Right atrium auricular region (tissue), 2 donors: Measurements from ENCODE around the gene TRAF3IP3. TPM values are rescaled to one million over a fixed set of nuclear protein-coding genes. Genes with fewer than 3 reads are reported as not detected.
"Not testable (repeated sequence)": the region's sequence is repeated elsewhere in the genome, so short reads cannot be mapped to it uniquely, and the experiment has no call there.

Source experiments
- DNase-seq: peaks from one replicate; pipeline ENCODE4 v3.0.0-alpha.2; 2019; ENCODE audit warnings: low spot score
- H3K27ac ChIP-seq, 2 donors: fragments of 200-600 bp; sonication (generic); 1 replicate in 1 of 2; 2 replicates in 1 of 2; pipeline ENCODE4 v1.5.1; 2016 to 2019
- H3K27me3 ChIP-seq, 2 donors: fragments of 200-600 bp; sonication (generic); one replicate each; pipeline versions ENCODE4 v1.5.1 to v1.6.0; 2017 to 2019
- H3K36me3 ChIP-seq: fragments of 200-600 bp; sonication (generic); one replicate; pipeline ENCODE4 v1.5.1; 2016
- H3K4me1 ChIP-seq, 2 donors: fragments of 200-600 bp; sonication (generic); one replicate each; pipeline versions ENCODE4 v1.5.1 to v1.6.0; 2017 to 2019
- H3K4me3 ChIP-seq, 2 donors: fragments of 200-600 bp; sonication (generic); 1 replicate in 1 of 2; 2 replicates in 1 of 2; pipeline ENCODE4 v1.5.1; 2017 to 2019; ENCODE audit warnings: mild to moderate bottlenecking in 1 of 2, moderate library complexity in 1 of 2
- H3K9me3 ChIP-seq, 2 donors: fragments of 200-600 bp; sonication (generic); one replicate each; pipeline ENCODE4 v1.5.1; 2019
- CTCF ChIP-seq, 2 donors: fragments of 200-600 bp; sonication (generic); IDR thresholded peaks; one replicate each; pipeline ENCODE4 v1.5.1; 2019; ENCODE audit warnings: antibody characterized with exemption in 2 of 2
- total RNA-seq, 2 donors: library from RNA; depleted of rRNA; stranded (reverse); fragments of >200 nt; gene quantifications; one replicate each; pipeline ENCODE4 v1.1.0, GENCODE V29; 2016

Gene TRAF3IP3
- total RNA-seq, 2 donors from 2014 or later, result 0.19 to 2.2 TPM

- Histone ChIP-seq H3K36me3 (peaks cover 33% of the 10 kb centered on the region), H3K27me3 (no peaks in the 10 kb centered on the region), H3K27ac (no peak overlapping the region), H3K9me3 (no peaks in the 10 kb centered on the region), H3K4me3 (no peak overlapping the region), H3K4me1 (peaks cover 0 to 21% of the 10 kb centered on the region in 2 donors)
- no peak for DNase-seq
- no peak for TF ChIP-seq CTCF (IDR thresholded peaks at IDR 0.05)
Measured at GRCh38 chr1:209790286-209791193, 34.7 kb downstream of the TRAF3IP3 start.

GRCh38 chr1:209791920-209792319, 36.1 kb downstream of the TRAF3IP3 start:
- peaks cover 0 to 15% of the 10 kb centered on the region in 2 donors for H3K4me1 ChIP-seq
- peaks cover 33% of the 10 kb centered on the region for H3K36me3 ChIP-seq
- no peak for TF ChIP-seq CTCF (IDR thresholded peaks at IDR 0.05)
- no peaks in the 10 kb centered on the region for H3K9me3 ChIP-seq
- no peaks in the 10 kb centered on the region for H3K27me3 ChIP-seq
- DNase-seq, result no peak
- H3K27ac ChIP-seq, result no peak overlapping the region
- no peak overlapping the region for H3K4me3 ChIP-seq

GRCh38 chr1:209793711-209794110, 37.9 kb downstream of the TRAF3IP3 start:
- H3K36me3 ChIP-seq, result peaks cover 32% of the 10 kb centered on the region
- not testable (repeated sequence) for H3K27ac ChIP-seq, H3K4me1 ChIP-seq, H3K4me3 ChIP-seq, H3K27me3 ChIP-seq, H3K9me3 ChIP-seq, DNase-seq

- H3K4me1 ChIP-seq, result peaks cover 0 to 18% of the 10 kb centered on the region in 2 donors
- H3K27ac ChIP-seq, result no peak overlapping the region
- TF ChIP-seq CTCF (IDR thresholded peaks at IDR 0.05), result no peak
- no peaks in the 10 kb centered on the region for H3K9me3 ChIP-seq
- peaks cover 9% of the 10 kb centered on the region for H3K36me3 ChIP-seq
- no peaks in the 10 kb centered on the region for H3K27me3 ChIP-seq
- no peak for DNase-seq
- no peak overlapping the region for H3K4me3 ChIP-seq
Measured at GRCh38 chr1:209797978-209798639, 42.3 kb downstream of the TRAF3IP3 start.

GRCh38 chr1:209800984-209801834, 45.4 kb downstream of the TRAF3IP3 start:
- no peak for TF ChIP-seq CTCF (IDR thresholded peaks at IDR 0.05)
- H3K36me3 ChIP-seq, result no peaks in the 10 kb centered on the region

More at GRCh38 chr1:209800984-209801834, 45.4 kb downstream of the TRAF3IP3 start:
- H3K4me1 ChIP-seq, result peaks cover 0 to 25% of the 10 kb centered on the region in 2 donors
- no peak for DNase-seq
- H3K27ac ChIP-seq, result peak overlapping the region; percentile 64 to 83
- no peaks in the 10 kb centered on the region for H3K9me3 ChIP-seq
- H3K4me3 ChIP-seq, result peak overlapping the region; percentile 2 to 5
- H3K27me3 ChIP-seq, result no peaks in the 10 kb centered on the region
